Urinary bladder (tissue), 4 donors: ENCODE data around the gene ANKRD37. TPM values are rescaled to one million over a fixed set of nuclear protein-coding genes. Genes with fewer than 3 reads are reported as not detected.
A peak's percentile ranks its signal among the peaks of the same experiment; 100 is the strongest.
"Not testable (repeated sequence)": the region's sequence is repeated elsewhere in the genome, so short reads cannot be mapped to it uniquely, and the experiment has no call there.

Experiments used
- DNase-seq: peaks from one replicate; pipeline ENCODE4 v3.0.0-alpha.2; 2015; ENCODE audit errors: extremely low spot score
- H3K27ac ChIP-seq: one replicate; pipeline ENCODE4 v1.5.1; 2013; ENCODE audit warnings: low read depth, mild to moderate bottlenecking, moderate library complexity
- H3K36me3 ChIP-seq: one replicate; pipeline ENCODE4 v1.6.1; 2013; ENCODE audit warnings: mild to moderate bottlenecking, moderate library complexity; ENCODE audit not compliant: insufficient read depth
- H3K4me1 ChIP-seq: one replicate; pipeline ENCODE4 v1.6.1; 2013; ENCODE audit warnings: mild to moderate bottlenecking, moderate library complexity; ENCODE audit not compliant: insufficient read depth
- H3K4me3 ChIP-seq: one replicate; pipeline ENCODE4 v1.5.1; 2013; ENCODE audit warnings: low read depth, low read length
- WGBS: extraction: QIAGEN DNeasy Blood & Tissue Kit; methylation state at CpG from one replicate; pipeline ENCODE4 v1.1.7; 2013; 5-methylcytosine and 5-hydroxymethylcytosine counted together
- polyA plus RNA-seq: library from polyadenylated mRNA; stranded (reverse); fragments of 200-250 nt; gene quantifications from one replicate; pipeline ENCODE4 v1.2.3, GENCODE V29; 2013
- total RNA-seq: library from RNA; depleted of rRNA; stranded (reverse); fragments of >200 nt; gene quantifications from one replicate; pipeline ENCODE4 v1.2.3, GENCODE V29; 2014
- donor health status: healthy with polysubstance abuse.
- donor health status: healthy.

The ANKRD37 gene, protein sequence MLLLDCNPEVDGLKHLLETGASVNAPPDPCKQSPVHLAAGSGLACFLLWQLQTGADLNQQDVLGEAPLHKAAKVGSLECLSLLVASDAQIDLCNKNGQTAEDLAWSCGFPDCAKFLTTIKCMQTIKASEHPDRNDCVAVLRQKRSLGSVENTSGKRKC
- total RNA-seq: 27.3 TPM
- 19.9 TPM for polyA plus RNA-seq

DNA sequence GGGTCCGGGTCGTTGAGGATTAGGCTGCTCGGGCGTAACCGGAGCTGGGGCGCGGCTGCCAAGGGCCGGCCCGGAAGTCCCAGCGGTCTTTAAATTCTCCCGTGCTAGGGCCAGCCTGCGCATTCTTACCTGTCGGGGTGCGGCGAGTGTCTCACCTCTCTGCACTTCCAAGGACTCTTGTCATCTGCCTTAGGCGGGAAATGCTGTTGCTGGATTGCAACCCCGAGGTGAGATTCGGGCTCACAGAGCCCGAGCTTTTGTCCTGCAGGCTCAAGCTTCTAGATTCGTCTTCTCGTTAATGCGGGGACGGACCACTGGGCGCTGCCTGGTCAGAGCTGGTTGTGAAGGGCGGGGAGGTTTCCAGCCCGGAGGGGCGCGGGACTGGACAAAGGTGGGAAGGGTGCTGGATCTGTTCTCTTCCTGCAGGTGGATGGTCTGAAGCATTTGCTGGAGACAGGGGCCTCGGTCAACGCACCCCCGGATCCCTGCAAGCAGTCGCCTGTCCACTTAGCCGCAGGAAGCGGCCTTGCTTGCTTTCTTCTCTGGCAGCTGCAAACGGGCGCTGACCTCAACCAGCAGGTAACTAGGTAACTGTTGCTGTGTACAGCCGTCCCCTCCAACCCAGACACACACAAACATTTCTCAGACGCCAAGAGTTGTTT lies at the start of gene ANKRD37:
Gene ANKRD37, plus strand, starts transcription at position 118 of the 662 bp plus-strand sequence. Its CDS starts 83 bp downstream, at position 201.
- 5% methylated on average over 38 of the region's 38 CpGs for WGBS
- peaks cover 3% of the 10 kb centered on the region for H3K36me3 ChIP-seq
- H3K4me3 ChIP-seq: peak within 1 kb of the TSS; percentile 64
- DNase-seq: peak; percentile 48
- peak within 1 kb of the TSS; percentile 99 for H3K27ac ChIP-seq
- H3K4me1 ChIP-seq: no peaks in the 10 kb centered on the region

DNA sequence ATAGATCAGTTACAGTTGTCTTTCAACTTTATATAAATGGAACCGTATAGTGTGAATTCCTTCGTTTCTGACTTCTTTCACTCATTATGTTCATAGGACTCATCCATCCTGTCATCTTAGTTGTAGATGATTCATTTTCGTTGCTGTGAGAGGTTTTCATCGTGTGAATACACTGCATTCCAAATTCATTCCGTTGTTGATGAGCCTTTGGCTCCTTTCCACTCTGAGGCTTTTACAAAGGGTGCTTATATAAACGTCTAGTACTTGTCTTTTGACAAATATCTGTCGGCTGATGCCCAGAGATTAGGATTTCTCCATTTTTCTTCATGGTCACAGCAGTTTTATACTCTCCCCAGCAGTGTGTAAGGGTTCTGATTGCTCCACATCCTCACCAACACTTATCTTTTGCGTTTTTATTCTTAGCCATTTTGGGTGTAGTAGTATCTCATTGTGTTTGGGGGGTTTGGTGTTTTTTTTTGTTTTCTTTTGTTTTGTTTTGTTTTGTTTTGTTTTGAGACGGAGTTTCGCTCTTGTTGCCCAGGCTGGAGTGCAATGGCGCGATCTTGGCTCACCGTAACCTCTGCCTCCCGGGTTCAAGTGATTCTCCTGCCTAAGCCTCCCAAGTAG lies 49.6 kb upstream of the ANKRD37 start:
- no peak for DNase-seq
- 84% methylated on average over 14 of the region's 14 CpGs for WGBS
- no peak overlapping the region for H3K4me3 ChIP-seq
- no peak overlapping the region for H3K27ac ChIP-seq
- no peaks in the 10 kb centered on the region for H3K36me3 ChIP-seq
- no peaks in the 10 kb centered on the region for H3K4me1 ChIP-seq

DNA sequence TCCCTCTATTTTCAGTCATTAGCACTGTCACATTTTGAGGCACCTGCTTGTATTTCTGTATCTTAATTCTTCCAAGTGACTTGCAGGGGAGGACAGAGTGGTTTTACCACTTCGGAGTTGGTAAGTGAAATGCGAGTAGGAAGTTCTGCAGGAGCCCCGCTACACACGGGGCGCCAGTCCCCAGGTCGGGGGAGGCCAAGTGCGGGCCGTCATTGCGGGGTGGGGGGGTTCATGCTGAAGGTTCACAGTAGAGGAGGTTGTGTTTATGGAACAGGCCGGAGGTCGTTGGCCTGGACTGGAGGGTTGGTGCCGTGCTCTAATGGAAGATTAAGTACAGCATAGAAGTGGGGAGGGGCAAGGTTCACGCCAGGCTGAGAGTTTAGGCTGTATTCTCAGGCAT lies 45.0 kb upstream of the ANKRD37 start:
- Histone ChIP-seq H3K27ac (no peak overlapping the region), H3K4me3 (no peak overlapping the region), H3K36me3 (no peaks in the 10 kb centered on the region), H3K4me1 (no peaks in the 10 kb centered on the region)
- 86% methylated on average over 13 of the region's 13 CpGs for WGBS
- no peak for DNase-seq

DNA sequence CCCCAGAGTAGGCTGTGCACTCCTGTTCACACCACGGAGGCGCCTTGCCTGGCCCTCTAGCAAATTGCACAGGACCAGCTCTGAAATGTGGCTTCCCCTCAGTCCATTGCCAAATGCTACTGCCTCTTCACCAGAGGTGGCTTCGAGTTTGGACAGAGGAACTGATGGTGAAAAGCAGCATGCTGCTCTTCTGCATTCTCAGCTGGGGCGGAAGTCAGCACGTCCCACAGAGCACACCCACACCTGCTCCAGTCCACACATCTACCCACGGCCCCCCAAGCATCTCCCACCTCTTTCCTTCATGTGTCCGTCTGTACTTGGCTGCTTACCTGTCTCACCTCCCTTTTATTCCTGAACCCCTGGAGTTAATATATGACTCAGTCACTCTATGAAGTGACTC lies 44.4 kb upstream of the ANKRD37 start:
- no peaks in the 10 kb centered on the region for H3K36me3 ChIP-seq
- no peak overlapping the region for H3K27ac ChIP-seq
- no peak for DNase-seq
- WGBS: 94% methylated on average over 7 of the region's 7 CpGs
- no peaks in the 10 kb centered on the region for H3K4me1 ChIP-seq
- no peak overlapping the region for H3K4me3 ChIP-seq

DNA sequence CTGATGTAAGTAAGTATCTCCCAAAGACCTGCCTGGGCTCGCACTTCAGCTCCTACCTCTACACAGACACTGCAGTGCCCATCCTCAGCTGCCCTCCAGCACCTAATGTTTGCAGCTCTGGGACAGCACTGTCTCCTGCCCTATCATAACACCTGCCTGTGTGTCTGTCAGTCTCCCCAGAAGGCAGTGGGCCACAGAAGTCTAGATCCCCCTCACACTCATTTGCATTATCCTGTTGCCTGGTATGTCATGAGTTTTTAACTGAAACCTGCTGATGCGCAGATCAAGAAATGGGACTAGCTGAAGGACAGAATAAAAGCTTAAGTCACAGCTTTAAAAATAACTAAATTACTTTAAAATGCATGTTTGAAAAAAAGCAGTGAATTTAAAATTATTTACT lies 43.9 kb upstream of the ANKRD37 start:
- 100% methylated on average over 2 of the region's 2 CpGs for WGBS
- H3K27ac ChIP-seq: no peak overlapping the region
- no peak for DNase-seq
- H3K4me1 ChIP-seq: no peaks in the 10 kb centered on the region
- H3K4me3 ChIP-seq: no peak overlapping the region
- H3K36me3 ChIP-seq: no peaks in the 10 kb centered on the region

DNA sequence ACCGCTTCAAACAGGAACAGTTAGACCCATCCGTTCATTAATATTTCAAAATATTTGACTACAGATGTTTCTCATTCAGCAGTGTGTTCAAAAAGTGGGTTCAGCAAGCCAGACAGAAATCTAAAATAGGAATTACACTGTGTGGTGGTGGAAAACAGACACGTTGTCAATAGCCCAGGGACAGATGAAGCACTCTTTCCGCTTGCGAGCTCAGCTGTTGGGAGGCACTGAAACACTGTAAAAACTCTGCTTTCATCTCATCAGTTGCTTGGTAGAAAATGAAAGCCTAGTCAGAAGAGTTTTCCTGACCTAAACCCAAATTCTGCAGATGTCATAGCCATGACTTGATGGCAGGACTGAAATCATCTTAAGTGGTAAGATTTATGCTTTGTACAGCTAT lies 39.4 kb upstream of the ANKRD37 start:
- no peak overlapping the region for H3K27ac ChIP-seq
- no peak overlapping the region for H3K4me3 ChIP-seq
- DNase-seq: no peak
- 85% methylated on average over 5 of the region's 5 CpGs for WGBS
- no peaks in the 10 kb centered on the region for H3K4me1 ChIP-seq
- no peaks in the 10 kb centered on the region for H3K36me3 ChIP-seq

DNA sequence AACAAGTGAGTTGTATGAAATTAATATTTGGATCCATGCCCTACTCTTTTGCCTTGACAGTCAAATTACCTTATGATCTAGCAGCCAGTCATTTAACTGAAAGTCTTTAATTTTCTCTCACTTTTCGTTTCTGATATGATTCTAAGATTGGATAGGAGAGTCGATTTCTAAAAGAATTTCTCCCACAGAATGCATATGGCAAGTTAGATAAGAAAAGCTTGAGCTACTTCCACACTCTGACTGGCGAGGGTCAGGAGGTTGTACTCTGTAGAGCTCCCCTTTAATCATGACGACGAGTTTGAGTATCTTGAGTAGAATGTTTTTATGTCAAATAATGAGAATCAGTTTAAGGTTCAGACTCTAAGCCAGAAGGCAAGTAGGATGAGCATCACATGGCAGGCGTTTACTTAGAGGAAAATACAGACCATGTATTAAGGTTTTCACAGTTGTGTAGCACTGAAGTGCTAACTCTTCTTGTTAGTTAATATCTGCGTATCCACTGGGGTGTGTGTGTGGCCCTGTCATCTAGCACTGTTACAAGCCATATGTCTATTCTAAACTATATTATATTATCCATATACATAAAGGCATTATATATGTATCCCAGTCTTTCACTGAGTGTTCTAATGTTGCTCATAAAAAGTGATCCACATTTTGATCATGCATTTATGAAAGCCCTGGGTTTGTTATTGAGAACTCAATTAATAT lies 38.8 kb upstream of the ANKRD37 start:
- H3K36me3 ChIP-seq: no peaks in the 10 kb centered on the region
- DNase-seq: no peak
- no peaks in the 10 kb centered on the region for H3K4me1 ChIP-seq
- 68% methylated on average over 7 of the region's 7 CpGs for WGBS
- no peak overlapping the region for H3K27ac ChIP-seq
- H3K4me3 ChIP-seq: no peak overlapping the region

DNA sequence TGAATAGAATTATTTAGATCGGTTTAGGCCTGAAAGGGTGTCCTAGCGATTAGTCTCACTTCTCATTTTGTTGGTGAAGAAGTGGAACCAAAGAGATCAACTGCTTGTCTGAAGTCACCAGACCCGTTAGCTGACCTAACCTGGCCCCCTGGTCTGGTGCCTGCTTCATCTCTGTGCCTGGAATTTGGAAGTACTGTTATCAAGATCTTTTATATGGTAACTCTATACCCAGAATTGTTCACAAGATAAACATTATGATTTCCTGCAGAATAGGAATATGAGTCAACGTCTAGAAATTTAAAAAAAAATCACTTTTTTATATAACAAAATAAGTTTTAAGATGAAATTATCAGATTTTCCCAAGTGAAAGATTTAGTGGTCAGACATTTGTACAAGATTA lies 38.1 kb upstream of the ANKRD37 start:
- no peaks in the 10 kb centered on the region for H3K36me3 ChIP-seq
- no peak for DNase-seq
- no peak overlapping the region for H3K4me3 ChIP-seq
- no peak overlapping the region for H3K27ac ChIP-seq
- H3K4me1 ChIP-seq: no peaks in the 10 kb centered on the region
- WGBS: 68% methylated on average over 4 of the region's 4 CpGs

DNA sequence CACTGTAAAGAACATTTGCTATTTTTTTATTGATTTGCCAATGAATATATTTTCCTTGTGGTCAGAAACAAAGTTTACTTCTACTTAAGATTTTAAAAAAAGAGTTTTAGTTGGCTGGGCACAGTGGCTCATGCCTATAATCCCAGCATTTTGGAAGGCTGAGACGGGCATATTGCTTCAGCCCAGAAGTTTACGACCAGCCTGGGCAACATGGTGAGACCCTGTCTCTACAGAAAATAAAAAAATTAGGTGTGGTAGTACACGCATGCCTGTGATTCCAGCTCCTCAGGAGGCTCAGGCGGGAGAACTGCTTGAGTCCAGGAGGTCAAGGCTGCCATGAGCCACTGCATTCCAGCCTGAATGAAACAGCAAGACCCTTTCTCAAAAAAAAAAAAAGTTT lies 37.7 kb upstream of the ANKRD37 start:
- no peak overlapping the region for H3K27ac ChIP-seq
- no peak for DNase-seq
- no peaks in the 10 kb centered on the region for H3K36me3 ChIP-seq
- 88% methylated on average over 4 of the region's 4 CpGs for WGBS
- no peaks in the 10 kb centered on the region for H3K4me1 ChIP-seq
- H3K4me3 ChIP-seq: no peak overlapping the region

DNA sequence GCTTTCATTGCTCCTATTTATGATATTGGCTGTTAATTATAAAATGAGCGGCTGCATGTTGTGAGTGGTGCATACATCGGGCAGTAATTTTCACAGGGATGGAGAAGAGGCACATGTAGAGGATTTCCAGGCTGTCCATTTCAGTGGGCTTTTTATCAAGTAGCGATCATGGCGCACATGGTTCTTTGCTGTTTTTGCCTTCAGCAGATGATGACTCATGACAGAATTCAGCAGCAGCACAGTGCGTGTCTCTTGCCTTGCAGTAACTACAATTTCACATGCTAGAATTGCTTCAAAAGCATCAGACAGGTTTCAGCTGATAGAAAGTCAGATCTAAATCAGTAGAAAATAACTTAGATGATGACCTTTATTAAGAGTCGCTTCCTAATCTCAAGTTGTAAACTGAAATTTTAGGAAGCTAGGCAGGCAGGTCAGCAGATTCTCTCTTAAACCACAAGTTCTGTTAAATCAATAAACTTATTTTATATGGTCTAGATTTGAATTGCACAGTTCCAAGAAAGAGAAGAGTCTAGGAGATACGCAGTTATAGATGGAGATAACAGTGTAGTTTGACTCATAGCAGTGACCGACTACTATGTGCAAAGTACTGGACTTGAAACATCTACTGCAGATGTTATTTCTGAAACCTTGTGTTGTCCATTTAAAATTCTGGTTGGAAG lies 36.7 kb upstream of the ANKRD37 start:
- DNase-seq: no peak

DNA sequence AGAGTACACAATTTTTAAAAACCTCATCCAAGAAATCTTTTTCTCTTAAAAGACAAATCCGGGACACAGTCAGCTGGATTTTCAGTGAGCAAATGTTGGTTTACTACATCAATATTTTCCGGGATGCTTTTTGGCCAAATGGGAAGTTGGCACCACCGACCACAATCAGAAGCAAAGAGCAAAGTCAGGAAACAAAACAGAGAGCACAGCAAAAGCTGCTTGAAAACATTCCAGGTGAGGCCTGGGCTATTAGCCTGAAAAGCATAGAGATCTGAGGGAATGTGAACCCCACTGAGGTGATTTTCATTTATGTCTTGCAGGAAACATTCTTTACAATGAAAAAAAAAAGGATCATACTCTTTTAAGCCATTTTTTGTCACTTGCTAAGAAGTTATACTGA lies 34.8 kb upstream of the ANKRD37 start:
- 89% methylated on average over 3 of the region's 3 CpGs for WGBS
- H3K4me1 ChIP-seq: no peaks in the 10 kb centered on the region
- no peaks in the 10 kb centered on the region for H3K36me3 ChIP-seq
- no peak overlapping the region for H3K27ac ChIP-seq
- no peak for DNase-seq
- no peak overlapping the region for H3K4me3 ChIP-seq

More for the DNA sequence above, 36.7 kb upstream of the ANKRD37 start:
- Histone ChIP-seq H3K36me3 (no peaks in the 10 kb centered on the region), H3K4me1 (no peaks in the 10 kb centered on the region), H3K4me3 (no peak overlapping the region), H3K27ac (no peak overlapping the region)
- WGBS: 91% methylated on average over 8 of the region's 8 CpGs

DNA sequence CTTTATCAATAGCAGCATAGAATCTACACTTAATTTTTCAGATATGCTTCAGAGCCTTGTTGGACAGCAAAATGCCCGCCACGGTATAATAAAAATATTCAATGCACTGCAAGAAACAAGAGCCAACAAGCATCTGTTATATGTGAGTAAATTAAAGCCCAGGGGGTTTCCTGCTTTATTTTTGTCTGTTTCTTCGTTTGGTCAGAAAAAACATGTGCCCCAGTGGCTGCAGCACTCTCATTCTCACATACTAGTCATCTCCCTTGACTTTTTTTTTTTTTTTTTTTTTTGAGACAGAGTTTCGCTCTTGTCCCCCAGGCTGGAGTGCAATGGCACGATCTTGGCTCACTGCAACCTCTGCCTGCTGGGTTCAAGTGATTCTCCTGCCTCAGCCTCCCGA lies 34.1 kb upstream of the ANKRD37 start:
- not testable (repeated sequence) for H3K36me3 ChIP-seq, H3K27ac ChIP-seq
- WGBS: 87% methylated on average over 6 of the region's 6 CpGs

DNA sequence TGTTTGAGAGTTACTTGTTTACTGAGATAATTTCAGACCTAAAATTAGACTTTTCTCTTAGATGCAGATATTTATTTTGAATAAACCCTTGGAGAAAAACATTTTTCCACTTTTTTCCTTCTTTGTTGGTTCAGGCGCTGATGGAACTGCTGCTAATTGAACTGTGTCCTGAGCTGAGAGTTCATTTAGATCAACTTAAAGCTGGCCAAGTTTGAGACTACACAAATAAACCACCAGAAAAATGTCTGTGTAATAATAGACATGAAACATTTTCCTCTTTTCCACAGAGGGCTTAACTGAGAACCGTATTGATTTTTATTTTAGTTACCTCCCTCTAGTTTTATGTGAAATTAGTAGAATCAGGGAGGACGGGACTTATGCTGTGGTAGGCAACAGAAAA lies 33.4 kb upstream of the ANKRD37 start:
- Histone ChIP-seq H3K4me3 (no peak overlapping the region), H3K27ac (no peak overlapping the region), H3K36me3 (no peaks in the 10 kb centered on the region), H3K4me1 (no peaks in the 10 kb centered on the region)
- DNase-seq: no peak
- 77% methylated on average over 3 of the region's 3 CpGs for WGBS

More for the DNA sequence above, 34.1 kb upstream of the ANKRD37 start:
- not testable (repeated sequence) for H3K4me1 ChIP-seq, DNase-seq, H3K4me3 ChIP-seq
